Limb (tissue), 2 donors: ENCODE data around the gene STX19.
A peak's percentile ranks its signal among the peaks of the same experiment; 100 is the strongest.
"Not testable (repeated sequence)": the region's sequence is repeated elsewhere in the genome, so short reads cannot be mapped to it uniquely, and the experiment has no call there.

Experiments
- DNase-seq, 2 donors: peaks; one replicate each; pipeline ENCODE4 v3.0.0-alpha.2; 2016; ENCODE audit errors: extremely low spot score in 2 of 2

Gene STX19

DNA sequence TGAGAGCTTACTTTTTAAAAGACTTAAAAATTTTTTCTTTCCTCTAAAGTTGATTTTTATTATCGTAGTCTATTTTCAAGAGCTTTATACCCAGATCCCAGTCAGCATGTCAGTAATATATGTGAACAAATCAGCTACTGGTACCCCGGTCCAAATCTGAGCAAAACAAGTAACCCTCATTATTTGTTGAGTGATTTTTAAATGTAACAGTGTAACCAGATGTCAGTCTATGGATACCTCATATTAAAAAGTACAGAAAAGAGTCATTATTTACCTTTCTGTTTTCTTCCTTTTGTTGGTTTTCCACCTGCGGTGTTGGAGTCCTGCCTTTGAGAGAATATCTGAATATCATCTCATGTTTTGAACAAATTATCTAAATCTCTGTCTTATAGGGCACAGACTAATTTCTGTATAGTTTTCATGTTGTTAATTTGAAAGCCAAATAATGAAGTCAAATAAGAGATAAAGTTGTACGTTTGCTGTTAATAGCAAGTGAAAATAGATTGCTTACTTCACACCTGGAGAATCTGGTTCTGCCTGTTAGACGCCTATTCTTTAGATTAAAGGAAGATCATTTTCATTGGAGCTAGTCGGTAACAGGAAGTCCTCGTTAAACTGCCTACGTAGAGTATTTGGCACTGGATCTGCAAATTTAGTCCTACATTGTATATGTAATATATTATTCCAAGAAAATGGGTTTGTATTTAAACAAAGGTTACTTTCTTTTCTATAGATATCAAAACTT, at the start of gene STX19:
Gene STX19, minus strand, starts transcription at position 505 of the 745 bp plus-strand sequence. CDS start 13,328 bp downstream, outside the sequence.
- no peak for DNase-seq

- no peak for DNase-seq
Measured at GRCh38 chr3:94076055-94076454, 47.7 kb upstream of the STX19 start.

- no peak for DNase-seq
Measured at GRCh38 chr3:94071713-94072284, 43.4 kb upstream of the STX19 start.

DNA sequence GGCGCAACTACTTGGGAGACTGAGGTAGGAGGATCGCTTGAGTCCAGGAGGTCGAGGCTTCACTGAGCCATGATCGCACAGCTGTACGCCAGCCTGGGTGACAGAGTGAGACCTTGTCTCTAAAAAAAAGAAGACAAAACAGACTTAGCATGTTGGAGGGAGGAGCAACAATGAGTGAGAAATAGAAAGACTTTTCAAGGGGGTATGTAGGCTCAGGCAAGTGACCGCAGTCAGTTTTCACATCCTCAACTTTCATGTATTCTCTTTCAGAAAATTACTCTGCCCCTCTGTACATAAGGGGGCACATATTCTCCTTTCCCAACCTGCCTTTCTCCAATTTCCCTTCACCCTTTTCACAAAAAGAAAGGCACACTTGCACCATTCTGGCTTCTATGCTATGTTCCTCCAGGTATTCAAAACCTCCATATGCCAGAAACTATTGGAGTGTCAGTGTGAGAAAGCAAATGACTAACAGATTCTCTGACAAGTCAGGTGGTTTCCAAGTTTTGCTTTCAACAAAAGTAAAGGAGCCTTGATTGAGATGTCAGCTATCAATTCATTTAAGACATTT, 42.0 kb upstream of the STX19 start:
- DNase-seq: no peak

DNA sequence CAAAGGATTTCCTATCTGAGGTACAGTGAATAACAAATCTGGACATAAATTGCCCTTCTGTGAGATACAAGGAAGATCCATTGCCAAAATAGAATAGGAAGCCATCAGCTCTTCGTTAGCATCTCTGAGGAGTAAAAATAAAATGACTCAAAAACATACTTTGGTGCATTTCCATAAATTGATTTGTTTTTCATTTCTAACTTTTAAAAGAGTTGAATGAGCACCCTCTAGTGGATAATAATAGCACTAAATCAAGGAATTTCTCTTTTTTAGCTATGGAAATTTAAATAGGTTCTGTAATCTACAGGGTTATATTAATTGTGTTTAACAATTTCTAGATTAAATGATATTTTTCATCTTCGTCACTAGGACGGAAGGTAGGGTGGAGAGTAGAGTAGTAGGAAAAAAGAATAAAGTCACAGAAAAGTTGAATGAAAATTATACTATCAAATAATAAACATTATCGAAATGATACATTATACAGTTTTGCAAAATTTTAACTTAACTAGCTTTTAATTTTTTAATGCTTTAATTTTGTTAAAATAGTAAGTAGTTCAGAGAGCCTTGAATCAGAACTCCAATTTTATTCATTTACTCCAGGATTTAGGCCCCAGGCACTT, 40.9 kb upstream of the STX19 start:
- peak in 1 of 2 donors; percentile 51 for DNase-seq

DNA sequence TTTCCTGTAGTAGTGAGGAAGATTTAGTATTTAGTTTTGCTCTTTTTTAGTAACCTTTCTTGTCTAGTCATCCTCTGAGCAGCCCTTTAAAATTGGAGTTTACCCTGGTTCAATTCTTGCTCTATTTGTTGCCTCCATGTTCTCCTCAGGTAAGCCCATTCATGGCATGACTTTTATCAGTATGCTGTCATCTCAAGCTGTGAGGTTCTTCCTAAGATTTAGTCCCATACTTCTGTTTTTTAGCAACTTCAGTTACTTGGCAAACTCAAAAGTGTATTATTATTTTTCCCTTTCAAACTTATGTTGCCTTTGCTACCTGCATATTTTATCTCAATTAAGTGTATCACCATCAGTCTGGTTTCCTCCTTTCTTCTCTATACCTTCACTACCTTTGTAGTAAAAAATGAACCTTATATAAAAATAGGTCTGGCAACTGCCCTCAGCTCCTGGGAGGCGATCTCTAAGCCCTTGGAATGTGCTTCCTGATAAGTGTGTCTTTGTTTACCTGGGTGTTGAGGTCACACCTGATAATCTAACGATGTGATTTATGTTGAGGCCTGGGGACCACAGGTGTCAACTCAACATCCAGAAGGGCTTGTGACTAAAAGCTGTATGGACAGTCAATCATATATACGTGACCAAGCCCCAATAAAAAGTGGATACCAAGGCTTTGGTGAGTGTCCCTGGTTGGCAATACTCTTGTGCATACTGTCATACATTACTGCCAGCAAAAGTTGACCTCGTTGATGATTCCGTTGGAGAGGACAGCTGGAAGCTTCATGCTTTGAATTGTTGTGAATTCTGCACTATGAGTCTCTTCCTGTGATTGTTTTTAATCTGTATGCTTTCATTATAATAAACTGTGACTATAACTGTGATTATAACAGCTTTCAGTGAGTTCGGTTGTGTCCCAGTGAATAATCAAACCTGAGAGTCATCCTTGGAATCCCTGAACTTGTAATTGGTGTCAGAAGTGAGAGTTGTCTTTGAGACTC, 38.4 kb upstream of the STX19 start:
- no peak for DNase-seq

DNA sequence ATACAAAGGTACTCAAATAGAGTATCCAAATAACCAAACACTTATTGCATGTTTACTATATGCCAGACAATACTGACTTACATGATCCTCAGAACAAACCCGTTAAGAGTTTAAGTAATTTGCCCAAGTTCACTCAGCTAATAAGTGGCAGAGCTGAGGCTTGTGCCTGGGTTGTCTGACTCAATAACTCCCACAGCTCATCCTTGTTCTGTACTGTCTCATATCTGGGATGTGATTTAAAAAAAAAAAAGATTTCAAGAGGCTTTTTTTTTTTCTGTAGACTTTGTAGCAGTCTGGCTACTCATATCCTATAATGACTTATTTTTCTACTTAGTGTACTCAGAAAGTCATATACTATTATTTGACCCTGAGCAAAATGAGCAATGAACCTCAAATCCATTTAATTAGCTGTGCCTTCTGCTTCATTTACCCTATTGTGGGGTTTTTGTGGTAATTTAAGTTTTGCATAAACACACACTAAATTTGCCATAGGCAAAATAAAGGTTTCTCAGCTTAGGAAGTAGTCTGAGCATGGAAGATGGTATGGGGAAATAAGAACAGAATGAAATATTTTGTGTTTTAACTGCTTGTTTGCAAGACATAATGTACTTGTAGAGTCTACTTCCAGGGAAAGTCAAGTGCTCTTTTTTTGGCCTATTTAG, 37.6 kb upstream of the STX19 start:
- DNase-seq: no peak

DNA sequence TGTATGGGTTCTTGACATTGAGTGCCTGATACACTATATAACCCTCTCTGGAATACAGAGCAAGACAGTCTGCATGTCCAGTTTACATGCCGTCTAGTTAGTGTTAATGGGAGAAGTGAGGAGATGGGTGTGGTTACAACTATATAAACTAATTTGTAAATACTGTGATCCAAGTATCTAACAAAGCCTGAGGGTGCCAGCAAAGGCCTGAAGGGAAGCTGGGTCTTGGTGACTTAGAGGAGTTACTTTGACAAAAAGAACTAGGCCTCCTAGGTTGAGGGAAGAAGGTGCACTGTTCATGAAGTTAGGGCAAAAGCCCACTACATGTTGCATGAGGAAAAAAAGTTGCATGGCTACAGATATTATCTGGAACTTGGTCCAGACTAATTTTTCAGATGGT, 36.7 kb upstream of the STX19 start:
- no peak for DNase-seq

DNA sequence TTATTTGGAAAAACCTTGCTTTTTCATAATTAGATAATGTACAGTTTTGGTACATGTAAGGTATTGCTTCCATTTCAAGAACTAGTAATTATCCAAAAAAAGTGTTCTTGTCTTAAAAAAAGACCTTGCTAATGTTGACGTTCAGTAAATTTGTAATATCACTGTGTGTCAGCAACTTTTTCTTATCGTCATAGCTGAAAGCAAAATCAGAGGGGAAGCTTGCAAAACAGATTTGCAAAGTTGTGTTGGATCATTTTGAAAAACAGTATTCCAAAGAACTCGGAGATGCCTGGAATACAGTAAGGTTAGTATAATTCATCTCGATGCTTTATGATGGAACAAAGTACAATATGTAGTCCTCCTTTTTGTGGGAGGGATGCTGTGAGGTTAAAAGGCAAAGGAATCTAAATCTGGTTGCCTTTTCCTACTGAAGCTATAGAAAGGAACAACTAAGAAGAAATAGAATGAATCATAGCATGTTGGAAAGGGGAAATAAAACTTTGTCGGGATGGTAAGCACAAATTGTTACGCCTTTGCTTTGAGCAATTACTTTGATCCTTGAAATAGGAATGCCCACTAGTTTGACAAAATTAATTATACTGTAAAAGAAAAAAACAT, 36.0 kb upstream of the STX19 start:
- no peak for DNase-seq

DNA sequence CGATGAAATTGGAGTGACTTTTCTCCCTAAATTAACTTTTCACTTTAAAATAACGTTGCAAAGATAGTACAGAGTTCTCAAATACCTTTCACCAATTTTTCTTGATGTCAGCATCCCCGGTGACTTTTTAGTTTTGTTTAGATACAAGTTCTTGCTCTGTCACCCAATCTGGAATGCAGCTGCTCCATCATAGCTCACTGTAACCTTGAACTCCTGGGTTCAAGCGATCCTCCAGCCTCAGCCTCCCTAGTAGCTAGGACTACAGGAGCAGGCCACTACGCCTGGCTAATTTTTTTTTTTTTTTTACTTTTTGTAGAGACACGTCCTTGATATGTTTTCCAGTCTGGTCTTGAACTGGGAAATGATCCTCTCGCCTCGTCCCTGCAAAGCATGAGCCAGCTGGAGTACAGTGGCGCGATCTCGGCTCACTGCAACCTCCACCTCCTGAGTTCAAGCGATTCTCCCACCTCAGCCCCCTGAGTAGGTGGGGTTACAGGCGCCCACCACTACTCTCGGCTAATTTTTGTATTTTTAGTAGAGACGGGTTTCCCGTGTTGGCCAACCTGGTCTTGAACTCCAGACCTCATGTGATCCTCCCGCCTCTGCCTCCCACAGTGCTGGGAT, 35.2 kb upstream of the STX19 start:
- DNase-seq: no peak

GRCh38 chr3:94062513-94063404, 34.4 kb upstream of the STX19 start, which contains the start of the genes DHFR2 and NSUN3:
Gene DHFR2, minus strand, starts transcription at chr3:94062916. Its CDS starts 1,405 bp downstream, at chr3:94061511.
Gene NSUN3, plus strand, starts transcription at chr3:94063061. Its CDS starts 66 bp downstream, at chr3:94063127.
- DNase-seq: peak; percentile 88 to 97

GRCh38 chr3:94061297-94061696, 32.9 kb upstream of the STX19 start:
- DNase-seq: no peak

GRCh38 chr3:94050546-94050945, 22.1 kb upstream of the STX19 start:
- no peak for DNase-seq

DNA sequence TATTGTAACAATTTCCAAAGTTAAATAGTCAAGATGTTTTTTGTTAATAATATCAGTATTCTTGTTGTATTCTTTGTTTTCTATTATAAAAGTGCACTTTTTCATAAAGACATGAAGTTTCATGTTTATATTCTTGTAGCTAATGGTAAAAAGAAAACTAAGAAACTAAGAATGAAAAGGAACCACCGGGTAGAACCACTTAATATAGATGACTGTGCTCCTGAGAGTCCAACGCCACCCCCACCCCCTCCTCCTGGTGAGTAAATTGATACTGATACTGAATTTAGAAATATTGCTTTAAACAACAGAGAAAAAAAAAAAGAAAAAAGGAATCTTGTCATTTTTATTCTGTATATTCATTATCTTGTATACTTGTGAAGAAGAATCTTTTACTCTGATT, 20.9 kb upstream of the STX19 start:
- no peak for DNase-seq

DNA sequence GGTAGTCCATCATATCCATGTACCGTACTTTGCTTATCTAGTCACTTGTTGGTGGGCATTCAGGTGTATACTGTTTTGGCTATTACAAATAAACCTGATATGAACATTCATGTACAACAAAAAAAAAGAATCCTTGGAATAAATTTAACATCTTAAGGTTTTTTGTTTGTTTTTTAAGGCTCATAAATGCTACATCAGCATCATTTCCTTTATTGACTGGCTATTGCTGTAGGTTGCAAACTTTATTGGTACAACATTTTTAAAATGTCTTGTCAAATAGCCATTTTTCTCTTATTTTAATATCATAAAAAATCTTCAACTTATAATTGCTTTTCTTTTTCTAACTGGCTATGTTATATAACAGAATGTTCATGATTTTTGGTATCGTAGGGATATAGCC, 18.1 kb upstream of the STX19 start:
- DNase-seq: no peak

- not testable (repeated sequence) for DNase-seq
Measured at GRCh38 chr3:94044100-94044936, 15.9 kb upstream of the STX19 start.

GRCh38 chr3:94043285-94043684, 14.9 kb upstream of the STX19 start:
- DNase-seq: no peak
